ENCODE measurements around the gene CYP4F8.
A peak's percentile ranks its signal among the peaks of the same experiment; 100 is the strongest.

CYP4F8 gene

GRCh38 chr19:15614507-15615379, at the start of gene CYP4F8:
TSS of gene CYP4F8 (plus strand) at chr19:15615218. CDS start at chr19:15615617, 399 bp downstream.
- Histone ChIP-seq H3K9ac (no peak within 1 kb of the TSS), H3K27me3 (no peaks in the 10 kb centered on the region), H3K4me3 (no peak within 1 kb of the TSS), H3K4me2 (no peak within 1 kb of the TSS), H3K36me3 (no peaks in the 10 kb centered on the region), H4K20me1 (no peaks in the 10 kb centered on the region), H3K27ac (no peak within 1 kb of the TSS), H3K9me3 (replicated peaks in 1 of 11) (no peaks in the 10 kb centered on the region), H3K4me1 (peaks cover 0 to 28% (median 18%) of the 10 kb centered on the region in 10 experiments; a peak in 16 of 20 replicates)
- no peak for TF ChIP-seq Cebpa-rat (IDR thresholded peaks at IDR 0.05)

- Histone ChIP-seq H3K27ac (no peak overlapping the region), H3K9me3 (replicated peaks in 1 of 11) (no peaks in the 10 kb centered on the region), H3K4me1 (peaks cover 0 to 4% (median 0%) of the 10 kb centered on the region in 10 experiments; a peak in 5 of 20 replicates), H3K27me3 (no peaks in the 10 kb centered on the region), H3K36me3 (no peaks in the 10 kb centered on the region), H3K4me2 (no peak overlapping the region), H4K20me1 (no peaks in the 10 kb centered on the region), H3K9ac (no peak overlapping the region), H3K4me3 (no peak overlapping the region)
- no peak for TF ChIP-seq Cebpa-rat (IDR thresholded peaks at IDR 0.05)
These were observed 44.6 kb upstream of the CYP4F8 start for GRCh38 chr19:15570420-15570819.

GRCh38 chr19:15575406-15575805, 39.6 kb upstream of the CYP4F8 start:
- H4K20me1 ChIP-seq: no peaks in the 10 kb centered on the region
- no peak overlapping the region for H3K9ac ChIP-seq
- no peaks in the 10 kb centered on the region for H3K4me1 ChIP-seq
- H3K27me3 ChIP-seq: no peaks in the 10 kb centered on the region
- no peak overlapping the region for H3K27ac ChIP-seq
- H3K4me2 ChIP-seq: no peak overlapping the region
- no peak for TF ChIP-seq Cebpa-rat (IDR thresholded peaks at IDR 0.05)
- no peaks in the 10 kb centered on the region for H3K36me3 ChIP-seq
- H3K4me3 ChIP-seq: no peak overlapping the region
- H3K9me3 ChIP-seq (replicated peaks in 1 of 11): no peaks in the 10 kb centered on the region

GRCh38 chr19:15576526-15577156, 38.4 kb upstream of the CYP4F8 start:
- no peaks in the 10 kb centered on the region for H3K27me3 ChIP-seq

GRCh38 chr19:15577184-15577771, 37.7 kb upstream of the CYP4F8 start:
- Histone ChIP-seq H3K9me3 (replicated peaks in 1 of 11) (no peaks in the 10 kb centered on the region), H3K9ac (no peak overlapping the region), H3K36me3 (no peaks in the 10 kb centered on the region), H3K4me2 (no peak overlapping the region), H3K4me3 (no peak overlapping the region), H3K4me1 (no peaks in the 10 kb centered on the region), H3K27me3 (no peaks in the 10 kb centered on the region), H3K27ac (no peak overlapping the region), H4K20me1 (no peaks in the 10 kb centered on the region)
- no peak for TF ChIP-seq Cebpa-rat (IDR thresholded peaks at IDR 0.05)

More at GRCh38 chr19:15576526-15577156, 38.4 kb upstream of the CYP4F8 start:
- H3K27ac ChIP-seq: no peak overlapping the region
- no peaks in the 10 kb centered on the region for H4K20me1 ChIP-seq
- H3K4me2 ChIP-seq: no peak overlapping the region
- H3K9me3 ChIP-seq (replicated peaks in 1 of 11): no peaks in the 10 kb centered on the region
- H3K36me3 ChIP-seq: no peaks in the 10 kb centered on the region
- no peaks in the 10 kb centered on the region for H3K4me1 ChIP-seq
- TF ChIP-seq Cebpa-rat (IDR thresholded peaks at IDR 0.05): no peak
- no peak overlapping the region for H3K4me3 ChIP-seq
- H3K9ac ChIP-seq: no peak overlapping the region

- Histone ChIP-seq H3K4me3 (no peak overlapping the region), H3K4me2 (no peak overlapping the region), H3K9me3 (replicated peaks in 1 of 11) (no peaks in the 10 kb centered on the region), H4K20me1 (no peaks in the 10 kb centered on the region), H3K27ac (no peak overlapping the region), H3K36me3 (no peaks in the 10 kb centered on the region), H3K27me3 (no peaks in the 10 kb centered on the region), H3K9ac (no peak overlapping the region), H3K4me1 (peaks cover 9 to 29% (median 18%) of the 10 kb centered on the region in 10 experiments; a peak in 19 of 20 replicates)
- no peak for TF ChIP-seq Cebpa-rat (IDR thresholded peaks at IDR 0.05)
These were observed 31.7 kb upstream of the CYP4F8 start for GRCh38 chr19:15583346-15583745.

GRCh38 chr19:15584095-15584494, 30.9 kb upstream of the CYP4F8 start:
- peak overlapping the region; percentile 38 to 61 (median 46); a peak in 16 of 20 replicates for H3K4me3 ChIP-seq
- peak overlapping the region; percentile 53 to 76 (median 66) for H3K4me2 ChIP-seq
- H3K4me1 ChIP-seq: peaks cover 9 to 36% (median 22%) of the 10 kb centered on the region in 10 experiments; a peak in 19 of 20 replicates
- peak overlapping the region; percentile 30 to 67 (median 56); a peak in 19 of 22 replicates for H3K9ac ChIP-seq
- no peaks in the 10 kb centered on the region for H4K20me1 ChIP-seq
- H3K27me3 ChIP-seq: no peaks in the 10 kb centered on the region
- H3K36me3 ChIP-seq: no peaks in the 10 kb centered on the region
- no peak for TF ChIP-seq Cebpa-rat (IDR thresholded peaks at IDR 0.05)
- peak overlapping the region in 5 of 11 experiments; percentile 14 to 53 (median 44); a peak in 5 of 22 replicates for H3K27ac ChIP-seq
- no peaks in the 10 kb centered on the region for H3K9me3 ChIP-seq (replicated peaks in 1 of 11)

GRCh38 chr19:15584541-15585115, 30.4 kb upstream of the CYP4F8 start:
- Histone ChIP-seq H3K9ac (peak overlapping the region; percentile 30 to 67 (median 56); a peak in 19 of 22 replicates), H3K27me3 (no peaks in the 10 kb centered on the region), H3K36me3 (no peaks in the 10 kb centered on the region), H4K20me1 (no peaks in the 10 kb centered on the region), H3K27ac (peak overlapping the region in 5 of 11 experiments; percentile 14 to 53 (median 44); a peak in 5 of 22 replicates), H3K4me3 (peak overlapping the region; percentile 38 to 61 (median 46); a peak in 16 of 20 replicates), H3K4me2 (peak overlapping the region; percentile 53 to 76 (median 66)), H3K9me3 (replicated peaks in 1 of 11) (no peaks in the 10 kb centered on the region), H3K4me1 (peaks cover 9 to 41% (median 24%) of the 10 kb centered on the region in 10 experiments; a peak in 19 of 20 replicates)
- no peak for TF ChIP-seq Cebpa-rat (IDR thresholded peaks at IDR 0.05)

All from BLaER1 treated with 17β-estradiol and CSF1 and Interleukin-3, amounts not matched to agents 10 nM and 100 nM (cell line).